HG03558 (cell line): ENCODE results near the gene RPS10.

Experiments
- ATAC-seq: cut with Tn5 transposase; IDR thresholded peaks from one replicate; pipeline ENCODE4 v1.9.1; 2021; ENCODE audit warnings: moderate number of reproducible peaks; ENCODE audit not compliant: unreplicated experiment; ENCODE audit errors: extremely low read depth

Gene RPS10

DNA sequence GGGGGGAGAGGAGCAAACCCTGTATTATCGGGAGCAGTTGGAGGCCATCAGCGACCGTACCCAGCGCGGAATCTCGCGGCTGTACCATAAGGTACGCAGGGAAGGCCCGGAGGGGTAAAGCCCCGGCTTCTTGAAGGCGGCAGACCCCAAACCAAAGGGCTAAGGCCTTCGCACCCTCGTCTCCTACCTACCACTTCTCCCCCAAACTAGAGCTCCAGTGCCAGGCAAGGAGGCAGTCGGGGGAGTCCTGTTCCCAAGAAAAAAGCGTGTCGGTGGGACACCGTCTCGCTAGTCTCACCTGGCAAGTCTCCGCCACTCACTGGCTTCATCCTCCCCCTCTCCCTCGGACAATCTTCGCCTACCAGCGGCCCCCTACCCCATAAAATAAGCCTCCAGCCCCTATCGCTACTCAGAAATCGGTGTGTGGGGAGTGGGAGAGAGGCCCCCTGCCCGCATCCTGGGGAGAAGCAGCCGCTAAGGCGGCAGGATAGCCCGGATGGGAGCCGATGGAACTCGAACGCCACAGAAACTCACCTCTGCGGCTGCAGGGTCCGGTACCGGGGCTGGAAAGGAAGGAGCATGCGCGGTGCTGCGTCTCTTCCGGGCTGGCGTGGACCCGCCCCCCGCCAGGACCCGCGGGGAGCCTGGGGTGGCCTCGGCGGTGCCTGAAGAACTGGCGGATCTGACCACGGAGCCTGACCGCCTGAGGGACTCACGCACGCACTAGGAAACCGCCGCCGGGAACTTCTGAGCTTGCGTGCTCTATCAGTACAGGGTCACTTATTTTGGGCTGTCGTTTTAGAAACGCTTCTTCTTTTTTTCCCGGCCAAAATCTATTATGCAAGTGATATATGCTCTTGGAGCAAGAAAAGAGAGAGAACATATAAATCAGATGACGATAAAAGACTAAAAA, at the start of gene RPS10:
TSS of gene RPS10 (minus strand) at position 572 of the 913 bp plus-strand sequence. CDS start 848 bp downstream, outside the sequence.
- no peak for ATAC-seq

- ATAC-seq, result no peak
These were observed 49.4 kb upstream of the RPS10 start for GRCh38 chr6:34475238-34475682.

DNA sequence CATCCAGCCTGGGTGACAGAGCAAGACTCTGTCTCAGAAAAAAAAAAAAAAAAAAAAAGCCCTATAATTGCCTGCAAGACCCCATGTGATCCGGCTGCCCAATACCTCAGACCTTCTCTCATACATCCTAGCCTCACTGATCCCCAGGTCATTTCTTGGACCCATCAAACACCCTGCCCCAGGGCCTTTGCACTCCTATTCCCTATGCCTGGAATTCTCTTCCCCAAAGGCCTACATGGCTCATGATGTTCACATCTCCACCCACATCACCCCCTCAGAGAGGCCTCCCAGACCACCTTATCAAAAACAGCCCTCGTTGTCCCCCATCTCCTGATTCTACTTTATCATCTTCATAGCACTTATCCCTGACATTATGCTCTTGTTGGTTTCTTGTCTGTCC, 48.9 kb upstream of the RPS10 start:
- ATAC-seq, result no peak

DNA sequence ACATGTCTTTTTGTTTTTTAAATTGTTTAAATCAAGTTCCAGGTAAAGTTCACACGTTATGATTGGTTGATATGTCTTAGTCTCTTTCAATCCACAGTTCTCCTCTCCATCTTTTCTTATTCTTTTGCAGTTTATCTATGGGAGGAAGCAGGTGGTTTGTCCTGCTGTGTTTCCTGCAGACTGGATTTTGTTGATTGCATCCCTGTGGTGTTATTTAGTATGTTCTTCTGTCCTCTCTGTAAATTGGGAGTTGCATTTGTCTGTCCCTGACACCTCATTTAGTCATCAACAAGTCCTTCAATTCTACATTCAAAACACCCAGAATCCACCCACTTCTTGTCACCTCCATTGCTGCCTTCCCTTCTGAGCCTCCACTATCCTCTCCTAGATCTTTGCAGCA, 48.1 kb upstream of the RPS10 start:
- ATAC-seq, result no peak

DNA sequence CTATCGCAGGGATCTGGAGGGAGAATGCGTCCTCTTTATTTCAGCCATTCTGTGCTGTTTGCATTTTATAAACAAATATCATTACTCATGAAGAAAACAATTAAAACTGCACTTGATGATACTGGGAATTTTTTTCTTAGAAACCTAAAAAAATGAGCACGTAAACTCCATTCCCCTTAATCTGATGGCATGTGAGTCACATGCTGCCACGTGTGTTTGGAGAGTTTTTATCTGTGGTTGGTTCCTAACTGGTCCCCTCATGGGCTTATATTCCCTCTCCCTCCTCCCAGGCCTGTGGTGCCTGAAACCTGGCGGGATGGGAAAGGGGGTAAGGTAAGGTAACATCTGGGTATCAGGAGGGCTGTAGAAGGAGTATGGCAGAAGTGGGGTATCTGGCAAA, 46.6 kb upstream of the RPS10 start:
- no peak for ATAC-seq

- ATAC-seq, result no peak
These were observed 43.6 kb upstream of the RPS10 start for GRCh38 chr6:34469499-34469898.

DNA sequence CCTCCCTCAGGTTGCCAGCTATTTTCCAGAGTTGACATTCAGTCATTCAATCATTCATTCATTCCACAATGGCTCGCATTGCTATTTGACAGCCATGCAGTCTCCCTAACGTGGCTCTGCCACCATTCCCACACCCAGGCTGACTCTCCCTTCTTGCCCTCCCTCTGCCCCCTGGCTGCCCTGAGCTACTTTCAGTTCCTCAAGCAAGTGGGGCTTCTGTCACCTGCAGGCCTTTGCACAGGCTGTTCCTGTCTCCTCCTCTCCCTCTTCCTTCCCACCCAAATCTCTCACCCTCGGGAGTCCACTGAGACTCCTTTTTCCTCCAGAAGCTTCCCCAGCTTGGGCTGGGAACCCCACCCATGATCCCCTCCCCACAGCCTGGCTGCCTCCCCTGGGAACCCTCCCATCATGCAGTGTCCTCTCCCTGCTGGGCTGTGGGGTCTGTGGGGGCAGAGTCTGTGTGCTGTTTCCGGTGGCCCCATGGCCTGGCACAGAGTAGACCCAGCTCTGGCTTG, 42.6 kb upstream of the RPS10 start:
- ATAC-seq, result no peak

DNA sequence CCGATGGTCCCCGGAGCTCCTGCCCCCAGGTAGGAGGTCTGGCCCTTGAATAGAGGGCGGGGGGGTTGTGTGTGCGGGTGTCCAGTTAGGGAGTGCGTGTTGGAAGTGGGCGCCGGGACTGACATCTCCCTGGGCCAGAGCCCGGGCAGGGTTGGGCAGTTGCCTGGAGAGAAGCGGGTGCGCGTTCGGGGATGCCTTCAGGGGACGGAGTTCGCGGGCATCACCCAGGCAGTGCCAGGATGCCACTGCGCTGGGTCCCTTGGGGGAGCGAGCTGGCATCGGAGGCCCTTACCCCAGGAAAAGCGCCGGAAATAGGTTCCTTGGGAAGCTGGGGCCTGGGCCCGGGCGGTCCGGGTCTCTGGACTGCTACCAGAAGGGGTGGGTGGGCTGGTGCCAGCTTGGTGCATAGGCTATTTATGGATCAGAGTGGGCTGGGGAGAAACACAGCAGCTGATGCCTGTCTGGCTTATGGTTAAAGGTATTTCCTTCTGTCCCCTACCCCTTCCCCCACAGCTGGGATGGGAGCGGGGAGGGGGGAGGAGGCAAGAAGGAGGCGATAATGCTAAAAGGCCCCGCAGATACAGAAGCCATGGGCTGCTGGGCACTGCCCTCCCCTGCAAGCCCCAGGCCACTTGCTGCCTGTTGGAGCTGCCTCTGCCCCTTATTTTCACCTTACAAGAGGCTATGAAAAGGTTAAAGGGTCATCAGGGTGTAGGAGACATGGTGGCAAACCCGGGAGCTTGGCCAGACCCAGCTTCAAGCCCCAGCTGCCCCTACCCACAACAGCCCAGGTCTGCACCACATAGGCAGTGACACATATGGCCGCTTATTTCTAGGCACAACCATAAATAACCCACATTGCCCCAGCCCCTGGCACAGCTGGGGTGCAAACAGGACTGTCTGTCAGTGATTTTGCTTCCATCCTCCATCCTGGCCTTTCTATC, 40.6 kb upstream of the RPS10 start:
- ATAC-seq, result no peak

DNA sequence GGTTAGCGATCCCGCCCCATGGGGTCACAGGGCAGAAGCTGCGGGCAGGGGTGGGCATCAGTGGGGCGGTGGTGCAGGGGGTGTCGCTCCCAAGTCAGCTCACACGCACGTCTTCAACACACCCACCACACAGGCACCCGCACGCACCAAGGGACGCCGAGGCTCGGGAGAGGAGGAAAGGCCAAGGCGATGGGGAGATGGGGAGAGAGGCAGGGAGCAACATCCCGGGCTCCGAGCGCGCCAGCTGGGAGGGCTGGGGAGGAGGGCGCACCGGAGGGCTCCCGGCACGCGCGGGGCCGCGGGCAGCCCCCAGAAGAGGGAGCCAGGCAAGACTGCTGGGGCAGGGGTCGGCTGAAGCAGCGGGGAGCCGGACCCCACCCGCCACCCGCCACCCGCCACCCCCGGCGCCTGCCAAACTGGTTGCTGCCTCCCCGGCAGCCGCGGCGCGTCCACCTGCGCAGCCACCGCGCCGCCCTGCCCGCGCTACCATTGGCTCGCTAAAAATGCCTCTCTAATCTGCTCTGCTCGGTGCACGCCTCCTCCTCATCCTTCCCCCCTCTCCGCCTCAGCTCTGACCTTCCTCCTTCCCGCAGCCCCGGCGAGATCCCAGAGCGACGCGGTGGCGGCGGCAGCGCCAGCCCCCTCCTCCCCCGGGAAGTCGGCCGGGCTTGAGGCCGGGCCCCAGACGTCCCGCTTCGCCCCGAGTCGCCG, 39.8 kb upstream of the RPS10 start, which contains the start of gene PACSIN1:
TSS of gene PACSIN1 (plus strand) at position 546 of the 711 bp plus-strand sequence. CDS start 60,230 bp downstream, outside the sequence.
- no peak for ATAC-seq

DNA sequence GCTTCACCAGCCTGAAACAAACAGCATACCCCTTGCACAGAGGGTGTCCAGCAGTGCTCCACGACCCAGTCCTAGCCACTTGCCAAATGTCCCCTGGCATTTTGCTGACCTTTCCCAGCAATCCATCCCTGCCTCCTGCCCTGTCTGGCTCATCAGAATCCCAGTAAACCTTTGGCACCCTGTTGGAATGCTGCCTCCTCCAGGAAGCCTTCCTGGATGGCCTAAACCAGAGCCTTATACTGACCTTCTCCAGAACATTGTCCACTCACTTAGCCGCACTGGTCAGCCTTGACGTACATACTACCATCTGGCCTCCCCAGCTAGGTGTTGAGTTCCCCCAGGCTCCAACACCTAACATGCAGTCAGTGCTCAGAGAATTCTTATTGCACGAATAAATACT, 38.0 kb upstream of the RPS10 start:
- ATAC-seq, result no peak

GRCh38 chr6:34463299-34463698, 37.4 kb upstream of the RPS10 start:
- ATAC-seq, result no peak

GRCh38 chr6:34462551-34462971, 36.7 kb upstream of the RPS10 start:
- no peak for ATAC-seq

- ATAC-seq, result no peak
These were observed 36.1 kb upstream of the RPS10 start for GRCh38 chr6:34462010-34462409.

- ATAC-seq, result no peak
These were observed 35.1 kb upstream of the RPS10 start for GRCh38 chr6:34460796-34461507.

DNA sequence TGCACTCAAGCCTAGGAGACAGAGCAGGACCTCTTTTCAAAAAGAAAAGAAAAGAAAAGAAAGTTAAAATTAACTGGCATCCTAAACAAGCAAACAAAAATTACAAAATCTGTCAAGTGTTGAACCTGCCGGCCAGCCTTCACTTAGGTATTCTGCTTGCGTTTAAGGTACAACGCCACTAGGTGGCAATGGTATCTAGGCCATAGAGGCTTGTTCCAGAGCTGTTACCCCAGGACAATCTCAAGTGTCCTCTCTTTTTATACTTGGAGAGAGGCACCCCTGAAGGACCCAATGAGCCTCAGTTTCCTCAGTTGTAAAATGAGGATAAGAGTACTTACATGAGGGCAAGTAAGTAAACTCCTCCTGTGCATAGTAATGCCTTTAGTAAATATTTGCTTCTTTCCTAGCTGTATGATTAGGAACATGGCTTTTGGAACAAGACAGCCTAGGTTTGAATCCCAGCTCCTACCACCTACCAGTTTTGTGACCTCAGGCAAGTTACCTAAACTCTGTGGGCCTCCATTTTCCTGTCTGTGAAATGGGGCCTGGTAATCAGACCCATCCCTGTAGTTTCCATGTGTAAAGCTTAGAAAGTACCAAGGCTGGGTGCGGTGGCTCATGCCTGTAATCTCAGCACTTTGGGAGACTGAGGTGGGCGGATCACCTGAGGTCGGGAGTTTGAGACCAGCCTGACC, 34.2 kb upstream of the RPS10 start:
- ATAC-seq, result no peak

- ATAC-seq, result no peak
These were observed 32.2 kb upstream of the RPS10 start for GRCh38 chr6:34457742-34458735.

DNA sequence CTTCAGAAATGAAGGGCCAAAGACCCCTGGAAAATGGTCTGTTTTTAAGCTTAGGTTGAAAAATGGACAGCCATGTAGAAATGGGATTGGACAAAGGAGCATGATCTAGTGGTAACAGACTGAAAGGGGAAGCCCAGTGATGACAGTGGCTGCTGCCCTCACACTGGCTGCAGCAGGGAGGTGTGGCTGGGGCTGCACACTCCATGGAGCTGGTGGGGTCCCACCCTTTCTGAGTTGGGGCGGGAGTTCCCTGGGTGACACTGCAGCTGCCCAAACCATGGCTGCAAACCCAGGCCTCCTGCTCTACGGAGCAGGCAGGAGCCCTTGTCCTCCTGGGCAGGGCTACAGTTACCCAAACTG, 31.5 kb upstream of the RPS10 start:
- ATAC-seq, result no peak

GRCh38 chr6:34455831-34456230, 30.0 kb upstream of the RPS10 start:
- ATAC-seq, result no peak
